Activated CD4-positive, alpha-beta T cell treated with anti-CD3 and anti-CD28 coated beads for 48 hours (primary cell): ENCODE measurements around the gene GLIPR2.
"Not testable (repeated sequence)": the region's sequence is repeated elsewhere in the genome, so short reads cannot be mapped to it uniquely, and the experiment has no call there.

Source experiments
- DNase-seq: peaks from one replicate; pipeline ENCODE4 v3.0.0-alpha.2; 2020

The GLIPR2 gene

GRCh38 chr9:36164989-36165388, 28.5 kb downstream of the GLIPR2 start:
- DNase-seq, result no peak

- DNase-seq, result no peak
Measured at GRCh38 chr9:36165826-36166167, 29.3 kb downstream of the GLIPR2 start.

- peak; percentile 88 for DNase-seq
Measured at GRCh38 chr9:36166168-36166927, 29.8 kb downstream of the GLIPR2 start.

- no peak for DNase-seq
Measured at GRCh38 chr9:36169166-36169565, 32.6 kb downstream of the GLIPR2 start, which contains the start of gene CCIN. CCIN (plus strand) TSS chr9:36169388; CDS start chr9:36169503, 115 bp downstream.

- DNase-seq, result no peak
Measured at GRCh38 chr9:36169708-36170107, 33.2 kb downstream of the GLIPR2 start.

- DNase-seq, result no peak
Measured at GRCh38 chr9:36170531-36170930, 34.0 kb downstream of the GLIPR2 start.

GRCh38 chr9:36173861-36174260, 37.3 kb downstream of the GLIPR2 start:
- DNase-seq, result no peak

GRCh38 chr9:36174271-36174670, 37.7 kb downstream of the GLIPR2 start:
- DNase-seq, result no peak

GRCh38 chr9:36174731-36175130, 38.2 kb downstream of the GLIPR2 start:
- DNase-seq, result no peak

GRCh38 chr9:36175209-36175608, 38.7 kb downstream of the GLIPR2 start:
- DNase-seq, result not testable (repeated sequence)

- not testable (repeated sequence) for DNase-seq
Measured at GRCh38 chr9:36176496-36176895, 40.0 kb downstream of the GLIPR2 start.

- DNase-seq, result no peak
Measured at GRCh38 chr9:36177571-36177970, 41.0 kb downstream of the GLIPR2 start.

- DNase-seq, result not testable (repeated sequence)
Measured at GRCh38 chr9:36180243-36180642, 43.7 kb downstream of the GLIPR2 start.

- no peak for DNase-seq
Measured at GRCh38 chr9:36187414-36187813, 50.9 kb downstream of the GLIPR2 start.

GRCh38 chr9:36188212-36188611, 51.7 kb downstream of the GLIPR2 start:
- no peak for DNase-seq

GRCh38 chr9:36189976-36190375, 53.4 kb downstream of the GLIPR2 start:
- DNase-seq, result no peak

- peak; percentile 96 for DNase-seq
Measured at GRCh38 chr9:36190388-36191289, 54.1 kb downstream of the GLIPR2 start, which contains the start of gene CLTA. CLTA (plus strand) TSS chr9:36190921; CDS start chr9:36191057, 136 bp downstream.

GRCh38 chr9:36191290-36191645, 54.7 kb downstream of the GLIPR2 start:
- DNase-seq, result peak; percentile 57

- no peak for DNase-seq
Measured at GRCh38 chr9:36191686-36192085, 55.2 kb downstream of the GLIPR2 start.

- no peak for DNase-seq
Measured at GRCh38 chr9:36192196-36192595, 55.7 kb downstream of the GLIPR2 start.

GRCh38 chr9:36193023-36193422, 56.5 kb downstream of the GLIPR2 start:
- DNase-seq, result no peak

GRCh38 chr9:36194326-36195000, 57.9 kb downstream of the GLIPR2 start:
- DNase-seq, result no peak

- no peak for DNase-seq
Measured at GRCh38 chr9:36204906-36205547, 68.5 kb downstream of the GLIPR2 start.
